GM12872 (cell line): Measurements from ENCODE around the gene CCR2.
A peak's percentile ranks its signal among the peaks of the same experiment; 100 is the strongest.

ENCODE experiments used
- TF ChIP-seq, protein P1 (sequence below): IDR thresholded peaks from 3 replicates; pipeline ENCODE4 v1.5.1; 2011; ENCODE audit warnings: low read depth, mild to moderate bottlenecking, low read length, moderate library complexity; ENCODE audit not compliant: insufficient read depth

The CCR2 gene

DNA sequence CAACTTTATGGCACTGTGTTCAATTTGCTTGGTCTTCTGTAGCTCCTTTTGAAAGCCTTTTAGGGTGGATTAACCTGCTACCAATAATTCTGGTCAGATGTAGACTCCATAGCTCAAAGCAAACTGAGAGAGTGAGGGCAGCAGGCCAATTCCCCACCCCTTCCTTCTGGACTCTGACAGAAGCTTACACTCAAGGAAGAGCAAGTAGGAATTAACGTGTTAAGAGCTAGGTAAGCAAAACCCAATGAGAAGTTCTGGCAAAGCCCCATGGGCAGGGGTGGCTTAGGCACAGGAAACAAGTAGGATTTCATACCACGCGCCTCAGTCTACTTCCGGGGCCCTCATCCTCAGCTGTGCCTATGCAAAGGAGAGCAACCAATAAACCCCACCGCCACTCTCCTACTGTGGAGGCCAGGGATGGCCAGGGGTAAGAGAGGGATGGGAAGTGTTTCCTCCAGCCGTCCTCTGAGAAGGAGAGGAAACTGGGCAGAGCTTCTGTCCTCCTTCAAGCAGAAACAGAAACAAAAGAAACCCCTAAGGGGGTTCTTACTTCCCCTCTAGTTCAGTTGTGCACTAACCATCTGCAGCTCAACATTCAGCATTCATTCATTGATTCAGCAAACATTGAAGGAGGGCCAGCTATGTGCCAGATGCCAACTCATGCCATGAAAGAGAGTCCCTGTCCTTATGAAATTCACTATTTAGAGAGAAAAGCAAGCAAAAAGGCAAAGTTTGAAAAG, 29.5 kb downstream of the CCR2 start:
- TF ChIP-seq, protein P1, sequence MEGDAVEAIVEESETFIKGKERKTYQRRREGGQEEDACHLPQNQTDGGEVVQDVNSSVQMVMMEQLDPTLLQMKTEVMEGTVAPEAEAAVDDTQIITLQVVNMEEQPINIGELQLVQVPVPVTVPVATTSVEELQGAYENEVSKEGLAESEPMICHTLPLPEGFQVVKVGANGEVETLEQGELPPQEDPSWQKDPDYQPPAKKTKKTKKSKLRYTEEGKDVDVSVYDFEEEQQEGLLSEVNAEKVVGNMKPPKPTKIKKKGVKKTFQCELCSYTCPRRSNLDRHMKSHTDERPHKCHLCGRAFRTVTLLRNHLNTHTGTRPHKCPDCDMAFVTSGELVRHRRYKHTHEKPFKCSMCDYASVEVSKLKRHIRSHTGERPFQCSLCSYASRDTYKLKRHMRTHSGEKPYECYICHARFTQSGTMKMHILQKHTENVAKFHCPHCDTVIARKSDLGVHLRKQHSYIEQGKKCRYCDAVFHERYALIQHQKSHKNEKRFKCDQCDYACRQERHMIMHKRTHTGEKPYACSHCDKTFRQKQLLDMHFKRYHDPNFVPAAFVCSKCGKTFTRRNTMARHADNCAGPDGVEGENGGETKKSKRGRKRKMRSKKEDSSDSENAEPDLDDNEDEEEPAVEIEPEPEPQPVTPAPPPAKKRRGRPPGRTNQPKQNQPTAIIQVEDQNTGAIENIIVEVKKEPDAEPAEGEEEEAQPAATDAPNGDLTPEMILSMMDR = no peak

GRCh38 chr3:46383951-46384330, 30.0 kb downstream of the CCR2 start:
- TF ChIP-seq, protein P1 = no peak

DNA sequence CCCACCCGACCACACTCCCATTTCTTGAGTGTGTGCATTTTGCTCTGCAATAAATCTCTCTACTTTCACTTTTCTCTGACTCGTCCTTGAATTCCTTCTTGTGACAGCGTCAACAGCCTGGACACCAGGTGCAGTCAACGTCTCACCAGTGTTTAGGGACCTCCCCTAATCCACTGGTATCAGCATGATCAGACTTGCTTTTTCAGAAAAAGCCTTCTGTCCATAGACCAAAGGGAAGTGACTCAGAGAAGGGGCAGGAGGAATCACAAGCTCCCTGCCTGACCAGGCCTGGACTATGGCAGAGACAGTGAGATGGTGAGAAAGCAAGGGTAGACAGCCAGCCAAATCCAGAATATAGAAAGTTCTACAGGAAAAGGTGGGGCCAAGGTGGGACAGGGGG, 32.3 kb downstream of the CCR2 start:
- TF ChIP-seq, protein P1 = no peak

DNA sequence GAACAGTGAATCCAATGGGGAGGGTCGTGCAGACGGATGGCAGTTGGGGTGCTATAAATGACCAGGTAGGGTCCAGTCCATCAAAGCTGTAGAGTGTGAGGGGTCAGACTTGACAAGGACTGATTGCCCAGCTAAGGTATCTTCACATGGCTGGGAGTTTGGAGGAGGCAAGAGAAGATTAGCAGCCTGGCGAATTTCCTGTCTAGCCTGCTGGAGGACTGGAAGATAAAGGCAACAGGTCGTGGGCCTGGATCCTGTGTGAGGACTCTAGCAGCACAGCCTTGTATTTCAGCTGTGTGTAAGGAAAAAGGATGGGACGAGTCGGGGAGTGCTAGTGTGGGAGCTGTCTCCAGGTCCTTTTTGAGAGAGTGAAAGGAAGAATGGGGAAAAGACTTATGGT, 35.4 kb downstream of the CCR2 start:
- TF ChIP-seq, protein P1 = no peak

DNA sequence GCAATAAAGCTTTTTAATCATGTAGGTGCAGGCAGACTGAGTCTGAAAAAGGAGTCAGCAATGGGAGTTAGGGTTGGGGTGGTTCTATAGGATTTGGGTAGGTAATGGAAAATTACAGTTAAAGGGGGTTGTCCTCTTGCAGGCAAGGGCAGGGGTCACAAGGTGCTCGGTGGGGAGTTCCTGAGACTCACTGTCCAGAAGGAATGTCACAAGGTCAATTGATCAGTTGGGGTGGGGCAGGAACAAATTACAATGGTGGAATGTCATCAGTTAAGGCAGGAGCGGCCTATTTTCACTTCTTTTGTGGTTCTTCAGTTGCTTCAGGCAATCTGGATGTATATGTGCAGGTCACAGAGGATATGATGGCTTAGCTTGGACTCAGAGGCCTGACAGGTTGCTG, 39.1 kb downstream of the CCR2 start:
- TF ChIP-seq, protein P1 = no peak

- TF ChIP-seq, protein P1 = no peak
Observed at GRCh38 chr3:46393554-46394434, 39.9 kb downstream of the CCR2 start.

GRCh38 chr3:46395210-46395661, 41.3 kb downstream of the CCR2 start:
- TF ChIP-seq, protein P1 = peak; percentile 32; the same call in 1 of the 3 replicates
